ENCODE measurements around the gene GTF2E1.

DNA sequence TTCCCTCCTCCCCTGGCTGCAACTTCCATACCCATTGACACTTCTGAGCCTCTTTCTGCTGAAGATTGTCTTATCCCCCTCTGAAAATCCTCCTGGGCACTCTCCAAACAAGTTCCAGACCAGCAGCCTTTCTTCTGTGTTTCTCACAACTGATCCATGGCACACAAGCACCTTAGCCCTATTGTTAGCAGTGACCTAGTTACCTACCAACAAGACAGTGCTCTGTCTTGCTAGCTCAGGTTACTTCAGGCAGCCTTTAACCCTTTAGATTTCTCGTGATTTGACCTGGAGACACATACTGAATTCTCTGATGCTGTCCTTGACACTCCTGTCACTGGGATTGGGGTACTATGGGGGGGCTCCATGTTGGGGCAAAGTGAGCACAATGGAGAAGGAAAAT, 82.1 kb downstream of the GTF2E1 start:
- TF ChIP-seq ZNF324 (tag by site-specific recombination; IDR thresholded peaks at IDR 0.05) (no peak), ZNF274 (IDR thresholded peaks at IDR 0.05; ENCODE audit: low read length) (no peak), ZNF274 (tag by site-specific recombination; IDR thresholded peaks at IDR 0.05; ENCODE audit: borderline replicate concordance) (no peak), ZNF530 (tag by site-specific recombination; IDR thresholded peaks at IDR 0.05; ENCODE audit: low read depth) (no peak)
- TF ChIP-seq, protein P1, sequence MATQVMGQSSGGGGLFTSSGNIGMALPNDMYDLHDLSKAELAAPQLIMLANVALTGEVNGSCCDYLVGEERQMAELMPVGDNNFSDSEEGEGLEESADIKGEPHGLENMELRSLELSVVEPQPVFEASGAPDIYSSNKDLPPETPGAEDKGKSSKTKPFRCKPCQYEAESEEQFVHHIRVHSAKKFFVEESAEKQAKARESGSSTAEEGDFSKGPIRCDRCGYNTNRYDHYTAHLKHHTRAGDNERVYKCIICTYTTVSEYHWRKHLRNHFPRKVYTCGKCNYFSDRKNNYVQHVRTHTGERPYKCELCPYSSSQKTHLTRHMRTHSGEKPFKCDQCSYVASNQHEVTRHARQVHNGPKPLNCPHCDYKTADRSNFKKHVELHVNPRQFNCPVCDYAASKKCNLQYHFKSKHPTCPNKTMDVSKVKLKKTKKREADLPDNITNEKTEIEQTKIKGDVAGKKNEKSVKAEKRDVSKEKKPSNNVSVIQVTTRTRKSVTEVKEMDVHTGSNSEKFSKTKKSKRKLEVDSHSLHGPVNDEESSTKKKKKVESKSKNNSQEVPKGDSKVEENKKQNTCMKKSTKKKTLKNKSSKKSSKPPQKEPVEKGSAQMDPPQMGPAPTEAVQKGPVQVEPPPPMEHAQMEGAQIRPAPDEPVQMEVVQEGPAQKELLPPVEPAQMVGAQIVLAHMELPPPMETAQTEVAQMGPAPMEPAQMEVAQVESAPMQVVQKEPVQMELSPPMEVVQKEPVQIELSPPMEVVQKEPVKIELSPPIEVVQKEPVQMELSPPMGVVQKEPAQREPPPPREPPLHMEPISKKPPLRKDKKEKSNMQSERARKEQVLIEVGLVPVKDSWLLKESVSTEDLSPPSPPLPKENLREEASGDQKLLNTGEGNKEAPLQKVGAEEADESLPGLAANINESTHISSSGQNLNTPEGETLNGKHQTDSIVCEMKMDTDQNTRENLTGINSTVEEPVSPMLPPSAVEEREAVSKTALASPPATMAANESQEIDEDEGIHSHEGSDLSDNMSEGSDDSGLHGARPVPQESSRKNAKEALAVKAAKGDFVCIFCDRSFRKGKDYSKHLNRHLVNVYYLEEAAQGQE (tag by site-specific recombination; IDR thresholded peaks at IDR 0.05) = no peak

All from HEK293 (cell line).